ENCODE measurements around the gene TGFBR1. TPM values are rescaled to one million over a fixed set of nuclear protein-coding genes. Genes with fewer than 3 reads are reported as not detected.

Gene TGFBR1
- total RNA-seq (2014; rRNA removed; shearing (Covaris generic); ENCODE audit: low replicate concordance): 7.2 and 17.9 TPM in 2 replicates

DNA sequence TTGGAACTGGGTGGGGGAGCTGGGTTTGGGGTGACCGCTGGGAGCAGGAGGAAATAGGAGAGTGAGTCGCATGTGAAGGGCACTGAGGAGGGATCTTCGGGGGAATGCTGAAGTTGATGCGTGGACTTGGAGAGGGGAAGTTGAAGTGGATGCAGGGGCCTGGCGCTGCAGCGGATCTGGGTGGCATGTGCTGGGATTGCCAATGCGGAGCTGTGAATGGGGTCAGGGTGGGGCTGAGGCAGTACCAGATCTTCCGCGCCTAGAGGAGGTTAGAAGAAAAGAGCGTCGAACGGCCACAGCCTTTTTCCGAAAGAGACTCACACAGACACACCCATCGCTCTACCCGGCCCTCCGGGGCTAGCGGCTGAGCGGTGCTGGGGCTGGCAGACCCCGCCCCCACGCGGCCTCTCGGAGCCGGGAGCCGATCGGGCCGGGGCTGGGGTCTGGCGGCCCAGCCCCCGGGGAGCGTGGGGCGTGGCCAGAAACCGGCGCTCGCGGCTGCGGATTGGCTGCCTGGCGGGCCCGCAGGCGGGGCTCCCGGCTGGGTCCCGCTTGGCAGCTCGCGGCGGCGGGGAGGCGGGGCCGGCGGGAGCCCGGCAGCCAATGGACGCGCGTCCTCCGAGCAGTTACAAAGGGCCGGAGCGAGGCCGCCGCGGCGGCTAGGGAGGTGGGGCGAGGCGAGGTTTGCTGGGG is at the start of gene TGFBR1:
TGFBR1 (plus strand) TSS at position 655 of the 693 bp plus-strand sequence. CDS start 93 bp downstream, outside the sequence.
- peaks cover 33% of the 10 kb centered on the region for H4K20me1 ChIP-seq (ENCODE audit: insufficient read depth, low read depth, low read length)
- no peaks in the 10 kb centered on the region for H3K9me3 ChIP-seq (ENCODE audit: low read length)
- H3K27ac ChIP-seq (ENCODE audit: low read length): no peak within 1 kb of the TSS
- peak within 1 kb of the TSS; percentile 72 for H3K9ac ChIP-seq (ENCODE audit: low read length)
- no peaks in the 10 kb centered on the region for H3K27me3 ChIP-seq (ENCODE audit: low read length)
- H3K4me2 ChIP-seq (ENCODE audit: low read depth, low read length, poor library complexity, severe bottlenecking): peak within 1 kb of the TSS; percentile 89
- peaks cover 15% of the 10 kb centered on the region for H3K4me1 ChIP-seq (ENCODE audit: low read length)
- H3K4me3 ChIP-seq (ENCODE audit: low read length): peak within 1 kb of the TSS; percentile 77
- DNase-seq: peak; percentile 96
- no peaks in the 10 kb centered on the region for H3K36me3 ChIP-seq (ENCODE audit: insufficient read depth, low read length)
- peak within 1 kb of the TSS; percentile 80 for H2AFZ ChIP-seq (ENCODE audit: low read length)
- no peaks in the 10 kb centered on the region for H3K79me2 ChIP-seq (ENCODE audit: low read length)
- no peaks in the 10 kb centered on the region for H3K9me2 ChIP-seq (replicated peaks; ENCODE audit: insufficient read depth, low read length)

DNA sequence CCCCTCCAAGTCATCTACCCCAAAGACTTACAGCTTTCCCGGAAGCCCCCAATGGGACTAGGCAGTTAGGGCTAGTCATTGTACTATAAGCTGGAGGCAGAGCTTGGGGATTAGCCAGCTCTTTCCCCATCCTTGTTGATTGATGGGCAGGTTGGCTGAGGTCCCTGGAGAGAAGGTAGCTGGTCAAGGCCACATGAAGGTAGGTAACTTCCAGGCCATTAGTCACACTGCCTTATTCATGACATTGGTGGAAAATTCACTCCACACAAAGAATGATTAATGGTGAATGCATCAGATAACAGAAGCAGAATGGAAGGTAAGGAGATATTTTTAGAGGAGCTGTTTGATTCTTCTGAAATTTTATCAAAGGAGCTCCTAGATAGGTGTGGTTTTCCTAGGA is 49.5 kb upstream of the TGFBR1 start:
- H3K4me3 ChIP-seq (ENCODE audit: low read length): no peak overlapping the region
- no peaks in the 10 kb centered on the region for H3K9me3 ChIP-seq (ENCODE audit: low read length)
- no peaks in the 10 kb centered on the region for H4K20me1 ChIP-seq (ENCODE audit: insufficient read depth, low read depth, low read length)
- no peak overlapping the region for H3K4me2 ChIP-seq (ENCODE audit: low read depth, low read length, poor library complexity, severe bottlenecking)
- H2AFZ ChIP-seq (ENCODE audit: low read length): no peak overlapping the region
- H3K9me2 ChIP-seq (replicated peaks; ENCODE audit: insufficient read depth, low read length): no peaks in the 10 kb centered on the region
- H3K36me3 ChIP-seq (ENCODE audit: insufficient read depth, low read length): no peaks in the 10 kb centered on the region
- H3K4me1 ChIP-seq (ENCODE audit: low read length): peaks cover 59% of the 10 kb centered on the region
- no peak overlapping the region for H3K9ac ChIP-seq (ENCODE audit: low read length)
- DNase-seq: no peak
- no peak overlapping the region for H3K27ac ChIP-seq (ENCODE audit: low read length)
- H3K27me3 ChIP-seq (ENCODE audit: low read length): no peaks in the 10 kb centered on the region
- no peaks in the 10 kb centered on the region for H3K79me2 ChIP-seq (ENCODE audit: low read length)

DNA sequence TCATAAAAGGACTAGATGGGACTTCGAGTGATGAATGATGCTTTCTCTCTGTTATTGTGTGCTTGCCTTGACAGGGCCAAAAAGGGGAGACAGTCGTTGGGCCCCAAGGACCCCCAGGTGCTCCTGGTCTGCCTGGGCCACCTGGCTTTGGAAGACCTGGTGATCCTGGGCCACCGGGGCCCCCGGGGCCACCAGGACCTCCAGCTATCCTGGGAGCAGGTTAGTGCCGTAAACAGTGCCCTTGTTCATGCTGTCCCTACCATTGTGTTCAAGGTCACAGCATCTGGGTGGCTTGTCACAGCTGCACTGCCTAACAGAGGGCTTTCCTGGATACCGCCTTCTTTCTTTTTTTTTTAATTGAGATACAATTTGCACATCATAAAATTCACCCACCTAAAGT is 48.7 kb upstream of the TGFBR1 start:
- Histone ChIP-seq H2AFZ (ENCODE audit: low read length) (no peak overlapping the region), H3K9me3 (ENCODE audit: low read length) (no peaks in the 10 kb centered on the region), H4K20me1 (ENCODE audit: insufficient read depth, low read depth, low read length) (no peaks in the 10 kb centered on the region), H3K79me2 (ENCODE audit: low read length) (no peaks in the 10 kb centered on the region), H3K4me3 (ENCODE audit: low read length) (no peak overlapping the region), H3K27ac (ENCODE audit: low read length) (no peak overlapping the region), H3K9ac (ENCODE audit: low read length) (no peak overlapping the region), H3K36me3 (ENCODE audit: insufficient read depth, low read length) (no peaks in the 10 kb centered on the region), H3K9me2 (replicated peaks; ENCODE audit: insufficient read depth, low read length) (no peaks in the 10 kb centered on the region), H3K4me1 (ENCODE audit: low read length) (peaks cover 64% of the 10 kb centered on the region), H3K27me3 (ENCODE audit: low read length) (no peaks in the 10 kb centered on the region), H3K4me2 (ENCODE audit: low read depth, low read length, poor library complexity, severe bottlenecking) (peak overlapping the region; percentile 85)
- no peak for DNase-seq

- peak; percentile 68 for DNase-seq
- H3K9ac ChIP-seq (ENCODE audit: low read length): 0 out of 2 replicates have a peak overlapping the region, but pooled peaks have one; percentile 67
- H3K27me3 ChIP-seq (ENCODE audit: low read length): no peaks in the 10 kb centered on the region
- H2AFZ ChIP-seq (ENCODE audit: low read length): peak overlapping the region; percentile 98; the same call in 1 of the 2 replicates
- H3K9me2 ChIP-seq (replicated peaks; ENCODE audit: insufficient read depth, low read length): no peaks in the 10 kb centered on the region
- no peaks in the 10 kb centered on the region for H3K36me3 ChIP-seq (ENCODE audit: insufficient read depth, low read length)
- no peaks in the 10 kb centered on the region for H3K9me3 ChIP-seq (ENCODE audit: low read length)
- H3K4me1 ChIP-seq (ENCODE audit: low read length): peaks cover 64% of the 10 kb centered on the region
- H3K4me2 ChIP-seq (ENCODE audit: low read depth, low read length, poor library complexity, severe bottlenecking): peak overlapping the region; percentile 85
- no peaks in the 10 kb centered on the region for H3K79me2 ChIP-seq (ENCODE audit: low read length)
- no peaks in the 10 kb centered on the region for H4K20me1 ChIP-seq (ENCODE audit: insufficient read depth, low read depth, low read length)
- H3K27ac ChIP-seq (ENCODE audit: low read length): peak overlapping the region; percentile 98
- peak overlapping the region; percentile 55 for H3K4me3 ChIP-seq (ENCODE audit: low read length)
Observed at GRCh38 chr9:99056886-99057664, 47.8 kb upstream of the TGFBR1 start.

DNA sequence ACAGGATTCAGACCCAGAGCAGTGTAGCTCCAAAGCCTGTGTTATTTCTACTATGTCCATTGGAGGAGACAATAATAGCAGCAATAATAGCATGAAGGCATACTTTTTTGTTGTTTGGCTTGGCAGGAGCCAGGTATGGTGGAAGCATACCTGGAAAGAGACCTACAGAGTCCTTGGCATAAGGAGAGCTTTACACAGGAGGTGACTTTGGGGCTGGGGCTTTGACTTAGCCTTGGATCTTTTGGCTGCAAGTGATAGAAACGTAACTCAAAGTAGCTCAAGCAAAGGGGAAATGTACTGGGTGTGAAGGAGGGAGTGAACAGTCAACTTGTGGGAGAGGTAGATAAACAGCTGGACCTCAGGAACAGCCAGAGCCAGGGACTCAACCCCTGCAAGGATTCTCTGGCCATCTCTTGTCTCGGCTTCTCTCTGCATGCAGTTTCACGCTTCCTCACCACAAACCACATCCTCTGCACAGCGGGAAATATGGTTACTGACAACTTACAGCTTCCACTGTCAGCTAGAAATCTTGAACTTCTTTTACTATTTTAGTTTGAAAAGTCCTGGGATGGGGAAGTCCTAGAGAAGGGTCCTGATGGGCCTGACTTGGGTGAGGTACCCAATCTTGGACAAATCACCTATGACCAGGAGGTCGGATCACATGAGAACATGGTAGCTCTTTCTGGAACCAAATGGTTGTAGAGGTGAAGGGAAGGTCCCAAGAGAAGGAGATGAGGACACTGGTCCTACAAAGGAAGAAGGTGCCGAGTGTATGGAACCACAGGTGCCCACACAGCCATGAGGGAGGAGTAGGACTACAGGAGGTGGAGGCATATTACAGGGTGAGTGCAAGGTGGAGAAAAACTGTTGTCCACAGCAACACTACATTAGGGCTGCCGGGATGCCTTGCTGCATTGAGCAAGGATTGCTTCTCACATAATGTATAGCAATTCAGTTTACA is 47.0 kb upstream of the TGFBR1 start:
- peak overlapping the region; percentile 98 for H2AFZ ChIP-seq (ENCODE audit: low read length)
- H3K27me3 ChIP-seq (ENCODE audit: low read length): no peaks in the 10 kb centered on the region
- H3K4me2 ChIP-seq (ENCODE audit: low read depth, low read length, poor library complexity, severe bottlenecking): peak overlapping the region; percentile 85
- H3K9me3 ChIP-seq (ENCODE audit: low read length): no peaks in the 10 kb centered on the region
- peaks cover 61% of the 10 kb centered on the region for H3K4me1 ChIP-seq (ENCODE audit: low read length)
- no peaks in the 10 kb centered on the region for H3K9me2 ChIP-seq (replicated peaks; ENCODE audit: insufficient read depth, low read length)
- H3K27ac ChIP-seq (ENCODE audit: low read length): peak overlapping the region; percentile 98
- H4K20me1 ChIP-seq (ENCODE audit: insufficient read depth, low read depth, low read length): no peaks in the 10 kb centered on the region
- H3K4me3 ChIP-seq (ENCODE audit: low read length): peak overlapping the region; percentile 55
- peak overlapping the region; percentile 67 for H3K9ac ChIP-seq (ENCODE audit: low read length)
- H3K79me2 ChIP-seq (ENCODE audit: low read length): no peaks in the 10 kb centered on the region
- no peaks in the 10 kb centered on the region for H3K36me3 ChIP-seq (ENCODE audit: insufficient read depth, low read length)
- DNase-seq: peak; percentile 82

- Histone ChIP-seq H3K4me2 (ENCODE audit: low read depth, low read length, poor library complexity, severe bottlenecking) (peak overlapping the region; percentile 85), H4K20me1 (ENCODE audit: insufficient read depth, low read depth, low read length) (no peaks in the 10 kb centered on the region)
Observed at GRCh38 chr9:99058964-99059921, 45.7 kb upstream of the TGFBR1 start.

GRCh38 chr9:99060621-99061020 is 44.3 kb upstream of the TGFBR1 start:
- Histone ChIP-seq H3K79me2 (ENCODE audit: low read length) (no peaks in the 10 kb centered on the region), H3K27me3 (ENCODE audit: low read length) (no peaks in the 10 kb centered on the region), H4K20me1 (ENCODE audit: insufficient read depth, low read depth, low read length) (no peaks in the 10 kb centered on the region), H3K9me2 (replicated peaks; ENCODE audit: insufficient read depth, low read length) (no peaks in the 10 kb centered on the region), H3K4me2 (ENCODE audit: low read depth, low read length, poor library complexity, severe bottlenecking) (no peak overlapping the region), H3K36me3 (ENCODE audit: insufficient read depth, low read length) (no peaks in the 10 kb centered on the region), H3K4me1 (ENCODE audit: low read length) (peaks cover 53% of the 10 kb centered on the region), H3K9me3 (ENCODE audit: low read length) (no peaks in the 10 kb centered on the region), H3K9ac (ENCODE audit: low read length) (no peak overlapping the region), H3K4me3 (ENCODE audit: low read length) (no peak overlapping the region), H2AFZ (ENCODE audit: low read length) (no peak overlapping the region), H3K27ac (ENCODE audit: low read length) (peak overlapping the region; percentile 98; the same call in 1 of the 2 replicates)
- DNase-seq: no peak

More at GRCh38 chr9:99058964-99059921, 45.7 kb upstream of the TGFBR1 start:
- no peaks in the 10 kb centered on the region for H3K79me2 ChIP-seq (ENCODE audit: low read length)
- peak overlapping the region; percentile 98 for H2AFZ ChIP-seq (ENCODE audit: low read length)
- peaks cover 56% of the 10 kb centered on the region for H3K4me1 ChIP-seq (ENCODE audit: low read length)
- peak overlapping the region; percentile 55 for H3K4me3 ChIP-seq (ENCODE audit: low read length)
- no peaks in the 10 kb centered on the region for H3K36me3 ChIP-seq (ENCODE audit: insufficient read depth, low read length)
- no peaks in the 10 kb centered on the region for H3K9me2 ChIP-seq (replicated peaks; ENCODE audit: insufficient read depth, low read length)
- peak overlapping the region; percentile 98 for H3K27ac ChIP-seq (ENCODE audit: low read length)
- peak; percentile 93 for DNase-seq
- no peaks in the 10 kb centered on the region for H3K27me3 ChIP-seq (ENCODE audit: low read length)
- no peaks in the 10 kb centered on the region for H3K9me3 ChIP-seq (ENCODE audit: low read length)
- H3K9ac ChIP-seq (ENCODE audit: low read length): peak overlapping the region; percentile 67
